Activated CD4-positive, alpha-beta T cell treated with anti-CD3 and anti-CD28 coated beads, Interleukin-2, amount 50 U/mL, for 16 hours (primary cell): Measurements from ENCODE around the gene C1orf167.
A peak's percentile ranks its signal among the peaks of the same experiment; 100 is the strongest.

Experiments used
- DNase-seq: peaks from one replicate; pipeline ENCODE4 v3.0.0-alpha.2; 2020

C1orf167 gene

GRCh38 chr1:11837767-11838348 lies 75.9 kb downstream of the C1orf167 start:
- no peak for DNase-seq

DNA sequence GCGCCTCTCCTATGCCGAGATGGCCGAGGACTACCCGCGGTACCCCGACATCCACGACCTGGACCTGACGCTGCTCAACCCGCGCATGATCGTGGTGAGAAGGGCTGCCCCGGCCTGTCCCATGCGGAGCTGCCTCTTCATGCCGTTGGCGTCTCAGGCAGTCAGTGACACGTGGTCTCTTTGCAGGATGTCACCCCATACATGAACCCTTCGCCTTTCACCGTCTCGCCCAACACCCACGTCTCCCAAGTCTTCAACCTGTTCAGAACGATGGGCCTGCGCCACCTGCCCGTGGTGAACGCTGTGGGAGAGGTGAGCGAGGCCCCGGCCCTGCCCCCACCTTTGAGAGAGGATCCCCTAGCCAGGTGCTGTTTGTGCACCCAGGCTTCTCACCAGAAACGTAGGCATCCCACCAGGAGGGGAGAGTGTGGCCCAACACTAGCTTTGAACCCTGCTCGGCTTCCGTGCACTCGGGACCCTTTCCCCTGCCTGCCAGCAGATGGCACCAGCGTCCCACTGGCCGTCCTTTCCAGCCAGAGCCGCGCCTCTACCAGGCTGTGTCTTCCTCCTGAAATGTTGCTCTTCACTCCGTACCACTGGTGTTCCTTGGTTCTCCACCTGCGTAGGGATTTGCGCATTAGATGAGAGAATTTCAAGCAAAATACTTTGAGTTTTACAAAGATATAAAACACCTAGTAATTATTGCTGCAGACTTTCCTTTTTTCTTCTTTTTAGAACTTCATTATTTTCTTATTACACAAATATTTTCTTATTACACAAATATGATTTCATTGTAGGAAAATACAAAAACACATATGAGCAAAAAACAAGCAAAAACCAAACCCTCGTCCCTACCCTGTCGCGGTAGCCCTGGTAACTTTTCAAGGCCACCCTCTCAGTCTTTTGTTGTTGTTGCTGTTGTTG lies 76.6 kb downstream of the C1orf167 start:
- peak; percentile 73 for DNase-seq
